Skeletal muscle tissue (tissue), 4 donors: ENCODE measurements around the gene AP1S3. TPM values are rescaled to one million over a fixed set of nuclear protein-coding genes. Genes with fewer than 3 reads are reported as not detected.
"Not testable (repeated sequence)": the region's sequence is repeated elsewhere in the genome, so short reads cannot be mapped to it uniquely, and the experiment has no call there.

Experiments
- H3K27ac ChIP-seq: one replicate; pipeline ENCODE4 v1.7.0; 2013; ENCODE audit warnings: mild to moderate bottlenecking, low read depth, low read length, inconsistent platforms
- H3K27me3 ChIP-seq, 3 donors: one replicate each; pipeline ENCODE4 v1.7.0; 2013; ENCODE audit warnings: low read length in 3 of 3; ENCODE audit not compliant: control insufficient read depth in 3 of 3, insufficient read depth in 3 of 3
- H3K36me3 ChIP-seq, 3 donors: one replicate each; pipeline ENCODE4 v1.7.0; 2013; ENCODE audit warnings: low read length in 3 of 3; ENCODE audit not compliant: control insufficient read depth in 3 of 3, insufficient read depth in 3 of 3
- H3K4me1 ChIP-seq, 3 donors: one replicate each; pipeline ENCODE4 v1.7.0; 2013; ENCODE audit warnings: low read length in 3 of 3, mild to moderate bottlenecking in 3 of 3; ENCODE audit not compliant: control insufficient read depth in 3 of 3, insufficient read depth in 3 of 3
- H3K4me3 ChIP-seq, 3 donors: one replicate each; pipeline ENCODE4 v1.7.0; 2013; ENCODE audit warnings: low read length in 3 of 3
- H3K9ac ChIP-seq, 3 donors: one replicate each; pipeline ENCODE4 v1.7.0; 2013; ENCODE audit warnings: low read length in 3 of 3, mild to moderate bottlenecking in 3 of 3, moderate library complexity in 2 of 3, low read depth in 1 of 3
- H3K9me3 ChIP-seq, 3 donors: one replicate each; pipeline ENCODE4 v1.7.0; 2013; ENCODE audit warnings: low read length in 3 of 3; ENCODE audit not compliant: control insufficient read depth in 3 of 3
- total RNA-seq: library from RNA; depleted of rRNA; stranded (reverse); fragments of >200 nt; gene quantifications from one replicate; pipeline ENCODE4 v1.2.3, GENCODE V29; 2014
- donor health status: Osteomylitis.

Gene AP1S3
- total RNA-seq, 1 donor from 2014 or later: 1.0 TPM

- Histone ChIP-seq H3K9me3 (no peaks in the 10 kb centered on the region), H3K9ac (no peak overlapping the region), H3K4me1 (no peaks in the 10 kb centered on the region), H3K4me3 (no peak overlapping the region), H3K27ac (no peak overlapping the region), H3K27me3 (no peaks in the 10 kb centered on the region), H3K36me3 (no peaks in the 10 kb centered on the region)
These were observed 69.2 kb downstream of the AP1S3 start for GRCh38 chr2:223768179-223768578.

- no peaks in the 10 kb centered on the region for H3K27me3 ChIP-seq
- H3K9me3 ChIP-seq: no peaks in the 10 kb centered on the region
- no peak overlapping the region for H3K27ac ChIP-seq
- no peak overlapping the region for H3K9ac ChIP-seq
- H3K36me3 ChIP-seq: no peaks in the 10 kb centered on the region
- H3K4me1 ChIP-seq: no peaks in the 10 kb centered on the region
- no peak overlapping the region for H3K4me3 ChIP-seq
These were observed 70.0 kb downstream of the AP1S3 start for GRCh38 chr2:223767341-223767740.

GRCh38 chr2:223765221-223765785, 72.1 kb downstream of the AP1S3 start:
- Histone ChIP-seq H3K4me1 (no peaks in the 10 kb centered on the region), H3K36me3 (no peaks in the 10 kb centered on the region), H3K4me3 (no peak overlapping the region), H3K27me3 (no peaks in the 10 kb centered on the region), H3K27ac (no peak overlapping the region), H3K9ac (no peak overlapping the region), H3K9me3 (no peaks in the 10 kb centered on the region)

GRCh38 chr2:223764796-223765195, 72.6 kb downstream of the AP1S3 start:
- H3K36me3 ChIP-seq: no peaks in the 10 kb centered on the region
- no peaks in the 10 kb centered on the region for H3K9me3 ChIP-seq
- no peaks in the 10 kb centered on the region for H3K4me1 ChIP-seq
- H3K9ac ChIP-seq: no peak overlapping the region
- H3K27me3 ChIP-seq: no peaks in the 10 kb centered on the region
- no peak overlapping the region for H3K27ac ChIP-seq
- no peak overlapping the region for H3K4me3 ChIP-seq

GRCh38 chr2:223762853-223763252, 74.5 kb downstream of the AP1S3 start:
- Histone ChIP-seq H3K9me3 (no peaks in the 10 kb centered on the region), H3K27ac (no peak overlapping the region), H3K36me3 (no peaks in the 10 kb centered on the region), H3K9ac (no peak overlapping the region), H3K4me3 (no peak overlapping the region), H3K27me3 (no peaks in the 10 kb centered on the region), H3K4me1 (no peaks in the 10 kb centered on the region)

GRCh38 chr2:223761746-223762145, 75.6 kb downstream of the AP1S3 start:
- not testable (repeated sequence) for H3K9ac ChIP-seq, H3K4me3 ChIP-seq, H3K9me3 ChIP-seq, H3K36me3 ChIP-seq, H3K27ac ChIP-seq, H3K4me1 ChIP-seq, H3K27me3 ChIP-seq

- Histone ChIP-seq H3K27me3 (no peaks in the 10 kb centered on the region), H3K4me1 (no peaks in the 10 kb centered on the region), H3K9ac (no peak overlapping the region), H3K36me3 (no peaks in the 10 kb centered on the region), H3K9me3 (no peaks in the 10 kb centered on the region), H3K4me3 (no peak overlapping the region), H3K27ac (no peak overlapping the region)
These were observed 76.4 kb downstream of the AP1S3 start for GRCh38 chr2:223760838-223761502.

- no peaks in the 10 kb centered on the region for H3K27me3 ChIP-seq
- H3K9ac ChIP-seq: no peak overlapping the region
- H3K36me3 ChIP-seq: no peaks in the 10 kb centered on the region
- H3K27ac ChIP-seq: no peak overlapping the region
- H3K4me1 ChIP-seq: no peaks in the 10 kb centered on the region
- no peaks in the 10 kb centered on the region for H3K9me3 ChIP-seq
- H3K4me3 ChIP-seq: no peak overlapping the region
These were observed 77.6 kb downstream of the AP1S3 start for GRCh38 chr2:223759569-223760430.

- no peak overlapping the region for H3K4me3 ChIP-seq
- H3K9ac ChIP-seq: no peak overlapping the region
- no peaks in the 10 kb centered on the region for H3K9me3 ChIP-seq
- no peaks in the 10 kb centered on the region for H3K4me1 ChIP-seq
- no peaks in the 10 kb centered on the region for H3K27me3 ChIP-seq
- H3K27ac ChIP-seq: no peak overlapping the region
- H3K36me3 ChIP-seq: no peaks in the 10 kb centered on the region
These were observed 79.1 kb downstream of the AP1S3 start for GRCh38 chr2:223758131-223758840.

GRCh38 chr2:223753940-223754339, 83.4 kb downstream of the AP1S3 start:
- Histone ChIP-seq H3K9ac (no peak overlapping the region), H3K27me3 (no peaks in the 10 kb centered on the region)

More at GRCh38 chr2:223753940-223754339, 83.4 kb downstream of the AP1S3 start:
- H3K4me3 ChIP-seq: no peak overlapping the region
- no peaks in the 10 kb centered on the region for H3K4me1 ChIP-seq
- no peak overlapping the region for H3K27ac ChIP-seq
- no peaks in the 10 kb centered on the region for H3K9me3 ChIP-seq
- no peaks in the 10 kb centered on the region for H3K36me3 ChIP-seq
